ENCODE results near the gene PARD3B.

PARD3B gene

DNA sequence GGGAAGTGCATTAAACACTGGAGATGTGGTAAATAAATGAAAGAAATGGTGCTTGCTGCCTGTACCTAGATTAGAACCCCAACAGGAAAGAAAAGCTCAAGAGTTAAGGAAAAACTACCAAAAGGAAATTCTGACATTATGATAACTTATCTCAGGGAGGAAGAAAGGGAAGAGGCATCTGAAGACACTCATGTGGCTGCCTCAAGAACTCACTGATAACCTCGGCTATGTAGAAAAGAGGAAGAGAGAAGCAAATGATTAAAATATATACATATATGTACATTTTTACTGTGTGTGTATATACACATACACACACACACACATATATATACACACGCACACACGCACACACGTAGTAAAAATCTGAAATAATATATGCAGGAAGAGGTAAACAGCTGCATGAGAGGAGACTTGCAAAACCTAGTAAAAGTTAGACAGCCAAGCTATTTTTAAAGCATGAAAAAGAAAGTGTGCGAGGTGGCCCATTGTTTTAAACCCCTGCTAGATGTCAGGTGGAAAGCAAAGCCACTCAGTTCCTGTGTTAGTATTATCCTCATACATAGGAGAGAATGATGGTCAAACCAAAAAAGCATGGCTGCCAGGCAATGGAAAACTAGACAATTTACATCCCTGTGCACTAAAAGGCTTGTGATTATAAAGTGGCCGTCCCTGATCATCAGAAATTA is 654.0 kb downstream of the PARD3B start:
- CTCF ChIA-PET = interaction anchor here (0.6 to 1.2 kb wide), 2 partner anchors 789 to 873 kb away, joined by 3 read pairs; no protein-coding TSS in a partner anchor
- POLR2A ChIA-PET (ENCODE audit: low non-redundant PET) = no interaction called here
- H3K27ac ChIP-seq = no peak overlapping the region
- TF ChIP-seq CTCF (conservative IDR thresholded peaks at IDR 0.05; ENCODE audit: low read depth) = no peak
- DNase-seq (ENCODE audit: low spot score) = no peak

GRCh38 chr2:205210494-205210893 is 665.2 kb downstream of the PARD3B start:
- CTCF ChIA-PET = no interaction called here
- no peak for DNase-seq (ENCODE audit: low spot score)
- H3K27ac ChIP-seq = no peak overlapping the region
- TF ChIP-seq CTCF (conservative IDR thresholded peaks at IDR 0.05; ENCODE audit: low read depth) = no peak
- POLR2A ChIA-PET (ENCODE audit: low non-redundant PET) = no interaction called here

DNA sequence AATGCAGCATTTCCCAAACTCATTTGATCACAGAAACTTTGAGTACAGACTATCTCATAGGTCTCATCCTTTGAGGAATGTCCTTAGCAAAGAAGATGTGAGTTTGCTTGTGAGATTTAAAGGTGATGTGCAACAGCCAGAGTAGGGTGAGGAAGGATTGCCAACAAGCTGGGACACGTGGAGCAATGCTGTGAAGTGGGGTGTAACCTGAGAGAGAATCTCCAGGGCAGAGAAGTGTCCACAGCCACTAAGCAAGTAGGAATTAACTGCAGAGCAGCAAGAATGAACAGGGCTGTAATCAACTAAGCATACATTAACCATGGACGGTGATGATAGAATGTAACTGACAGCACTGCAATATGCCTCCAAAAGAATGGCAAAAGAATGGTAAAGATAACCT is 667.1 kb downstream of the PARD3B start:
- POLR2A ChIA-PET (ENCODE audit: low non-redundant PET) = no interaction called here
- CTCF ChIA-PET = no interaction called here
- TF ChIP-seq CTCF (conservative IDR thresholded peaks at IDR 0.05; ENCODE audit: low read depth) = no peak
- no peak overlapping the region for H3K27ac ChIP-seq
- DNase-seq (ENCODE audit: low spot score) = peak; percentile 22

GRCh38 chr2:205216092-205216491 is 670.8 kb downstream of the PARD3B start:
- no peak for TF ChIP-seq CTCF (conservative IDR thresholded peaks at IDR 0.05; ENCODE audit: low read depth)
- no peak overlapping the region for H3K27ac ChIP-seq
- DNase-seq (ENCODE audit: low spot score) = no peak
- POLR2A ChIA-PET (ENCODE audit: low non-redundant PET) = no interaction called here
- CTCF ChIA-PET = no interaction called here

DNA sequence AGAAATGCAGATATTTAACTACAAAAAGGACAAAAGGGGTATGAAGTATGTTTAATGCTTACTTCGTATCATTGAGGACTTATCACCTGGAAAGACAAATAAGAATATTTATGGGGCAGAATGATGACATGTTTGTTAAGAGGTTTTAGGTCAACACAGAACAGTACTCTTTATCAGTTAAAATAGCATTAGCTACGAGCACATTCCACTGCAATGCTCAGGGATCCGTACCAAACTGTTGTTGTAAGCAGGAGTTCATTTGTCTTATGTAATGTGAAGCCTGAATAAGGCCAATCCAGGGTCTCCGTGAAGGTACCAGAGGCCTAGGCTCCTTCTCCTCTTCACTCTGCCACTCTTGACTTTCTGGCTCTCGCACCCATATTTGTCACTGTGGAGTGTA is 671.3 kb downstream of the PARD3B start:
- TF ChIP-seq CTCF (conservative IDR thresholded peaks at IDR 0.05; ENCODE audit: low read depth) = no peak
- H3K27ac ChIP-seq = no peak overlapping the region
- CTCF ChIA-PET = interaction anchor here (0.6 kb wide), 1 partner anchor 52 kb away, joined by 3 read pairs; no protein-coding TSS in a partner anchor
- DNase-seq (ENCODE audit: low spot score) = no peak
- POLR2A ChIA-PET (ENCODE audit: low non-redundant PET) = no interaction called here

DNA sequence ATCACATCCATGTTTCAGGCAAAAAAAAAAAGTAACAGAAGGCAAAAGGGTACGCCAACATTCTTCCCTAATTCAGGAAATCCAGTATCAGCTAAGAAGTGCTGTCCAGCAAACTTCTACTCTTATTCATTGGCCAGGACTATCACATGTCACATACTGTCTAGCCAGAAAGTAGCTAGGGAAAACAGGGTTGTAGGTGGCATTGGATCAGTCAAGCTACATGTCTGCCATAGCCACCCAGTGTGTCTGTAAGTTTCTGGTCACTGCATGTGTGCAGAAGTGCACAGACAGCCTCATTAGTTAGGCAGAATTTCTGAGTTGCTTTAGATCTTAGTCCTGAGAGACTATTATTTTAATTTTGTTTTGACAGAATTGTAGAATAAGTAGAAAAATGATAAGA is 671.7 kb downstream of the PARD3B start:
- ChIA-PET CTCF (interaction anchor here (0.5 to 0.6 kb wide), 2 partner anchors 53 to 98 kb away, joined by 3 read pairs; no protein-coding TSS in a partner anchor), POLR2A (ENCODE audit: low non-redundant PET) (no interaction called here)
- H3K27ac ChIP-seq = no peak overlapping the region
- DNase-seq (ENCODE audit: low spot score) = no peak
- TF ChIP-seq CTCF (conservative IDR thresholded peaks at IDR 0.05; ENCODE audit: low read depth) = no peak

All from RWPE1 (cell line).